Measurements from ENCODE around the gene SERPINB10. TPM values are rescaled to one million over a fixed set of nuclear protein-coding genes. Genes with fewer than 3 reads are reported as not detected.

Gene SERPINB10
- total RNA-seq, 1 donor from 2014 or later = not detected

GRCh38 chr18:63980896-63981460 lies 73.2 kb downstream of the SERPINB10 start:
- no peak for DNase-seq (ENCODE audit: low read depth)

GRCh38 chr18:63981719-63982118 lies 74.0 kb downstream of the SERPINB10 start:
- DNase-seq (ENCODE audit: low read depth) = no peak

GRCh38 chr18:63982361-63982760 lies 74.6 kb downstream of the SERPINB10 start:
- DNase-seq (ENCODE audit: low read depth) = no peak

Other genes with a start within 250 kb of the SERPINB10 start
- gene SERPINB3, start 246.1 kb upstream of the SERPINB10 start, total RNA-seq = 0.40 and 1.9 TPM in 2 replicates
- gene SERPINB11, start 205.0 kb upstream of the SERPINB10 start, total RNA-seq = not detected in 2 replicates
- 0.25 and 28.0 TPM in 2 replicates for gene SERPINB7, start 132.5 kb upstream of the SERPINB10 start, total RNA-seq
- 0.17 TPM in 1 of 2 replicates, not detected in the other for gene SERPINB2, start 20.3 kb upstream of the SERPINB10 start, total RNA-seq
- gene HMSD, start 41.3 kb downstream of the SERPINB10 start, total RNA-seq = 0.17 TPM in 1 of 2 replicates, not detected in the other
- 20.9 and 30.9 TPM in 2 replicates for gene SERPINB8, start 62.1 kb downstream of the SERPINB10 start, total RNA-seq
- gene LINC00305, start 241.1 kb downstream of the SERPINB10 start, total RNA-seq = not detected in 2 replicates

All from renal cortical epithelial cell (primary cell).